HG03558 (cell line): ENCODE results near the gene SLC38A4.

ENCODE experiments used
- ATAC-seq: cut with Tn5 transposase; IDR thresholded peaks from one replicate; pipeline ENCODE4 v1.9.1; 2021; ENCODE audit warnings: moderate number of reproducible peaks; ENCODE audit not compliant: unreplicated experiment; ENCODE audit errors: extremely low read depth

Gene SLC38A4

GRCh38 chr12:46718495-46718894, 107.3 kb downstream of the SLC38A4 start:
- ATAC-seq: no peak

- ATAC-seq: no peak
These were observed 107.9 kb downstream of the SLC38A4 start for GRCh38 chr12:46717868-46718267.

- no peak for ATAC-seq
These were observed 108.6 kb downstream of the SLC38A4 start for GRCh38 chr12:46717159-46717558.
